Measurements from ENCODE around the gene CNOT3.

Gene CNOT3

GRCh38 chr19:54102421-54103169 lies 35.0 kb upstream of the CNOT3 start, which contains the start of gene NDUFA3 (continued):
- TF ChIP-seq ZNF518A (tag by site-specific recombination; conservative IDR thresholded peaks at IDR 0.05; ENCODE audit: low read depth) (no peak), GLI4 (tag by site-specific recombination; IDR thresholded peaks at IDR 0.05) (peak; percentile 74; the same call in 1 of the 2 replicates), ZNF335 (tag by site-specific recombination; conservative IDR thresholded peaks at IDR 0.05) (peak; percentile 86), ZNF624 (tag by site-specific recombination; IDR thresholded peaks at IDR 0.05) (no peak), GLIS2 (tag by site-specific recombination; IDR thresholded peaks at IDR 0.05) (peak; percentile 39; the same call in 1 of the 2 replicates), YY2 (tag by site-specific recombination; IDR thresholded peaks at IDR 0.05) (peak; percentile 91), ZNF2 (tag by site-specific recombination; IDR thresholded peaks at IDR 0.05) (peak; percentile 32; the same call in 1 of the 2 replicates), ZBTB17 (tag by site-specific recombination; IDR thresholded peaks at IDR 0.05) (peak; percentile 41), KLF17 (tag by site-specific recombination; IDR thresholded peaks at IDR 0.05) (0 out of 2 replicates have a peak, but pooled peaks have one; percentile 26), ZBTB20 (tag by site-specific recombination; IDR thresholded peaks at IDR 0.05) (peak; percentile 56; the same call in 1 of the 2 replicates), SP7 (tag by site-specific recombination; IDR thresholded peaks at IDR 0.05) (peak; percentile 69), PBX3 (CRISPR knock-in tag; IDR thresholded peaks at IDR 0.05) (peak; percentile 87), HIC1 (tag by site-specific recombination; IDR thresholded peaks at IDR 0.05) (peak; percentile 69), PATZ1 (tag by site-specific recombination; IDR thresholded peaks at IDR 0.05) (peak; percentile 29; the same call in 1 of the 2 replicates), CTCF (tag by site-specific recombination; IDR thresholded peaks at IDR 0.05) (0 out of 2 replicates have a peak, but pooled peaks have one; percentile 18), ZNF501 (tag by site-specific recombination; IDR thresholded peaks at IDR 0.05) (0 out of 2 replicates have a peak, but pooled peaks have one; percentile 41), ZNF350 (tag by site-specific recombination; IDR thresholded peaks at IDR 0.05) (no peak), ZNF792 (tag by site-specific recombination; IDR thresholded peaks at IDR 0.05) (no peak), ZNF223 (tag by site-specific recombination; IDR thresholded peaks at IDR 0.05) (peak; percentile 49; the same call in 1 of the 2 replicates), ZNF837 (tag by site-specific recombination; IDR thresholded peaks at IDR 0.05) (no peak), SP3 (tag by site-specific recombination; IDR thresholded peaks at IDR 0.05) (peak; percentile 71), GLIS1 (tag by site-specific recombination; IDR thresholded peaks at IDR 0.05) (no peak; the same call in 1 of the 2 replicates), ZNF155 (tag by site-specific recombination; IDR thresholded peaks at IDR 0.05) (no peak)
